Measurements from ENCODE around the gene HOATZ. TPM values are rescaled to one million over a fixed set of nuclear protein-coding genes. Genes with fewer than 3 reads are reported as not detected.

The HOATZ gene
- total RNA-seq, 1 donor from 2014 or later, result not detected

DNA sequence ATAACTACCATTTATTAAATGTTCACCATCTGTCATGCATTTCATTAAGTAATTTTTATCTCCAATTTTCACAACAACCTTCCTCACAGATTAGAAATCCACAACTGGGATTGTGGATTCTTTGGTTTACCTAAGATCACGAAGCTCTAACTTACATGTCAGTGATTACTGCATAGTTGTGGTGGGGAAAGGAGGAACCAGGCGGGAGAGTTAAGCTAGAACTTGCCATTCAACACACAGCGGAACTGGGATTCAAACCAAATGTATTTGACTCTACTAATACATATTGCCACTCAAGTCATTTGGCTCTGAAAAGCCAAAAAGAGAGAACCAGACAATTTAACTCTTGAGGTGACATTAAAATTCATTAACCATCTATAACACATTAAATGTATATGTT, 15.5 kb downstream of the HOATZ start:
- Mint-ChIP-seq H3K27me3 (ENCODE audit: unreplicated experiment) (no peaks in the 10 kb centered on the region), H3K9me3 (ENCODE audit: unreplicated experiment) (peaks cover 1% of the 10 kb centered on the region), H3K4me3 (ENCODE audit: unreplicated experiment) (no peak overlapping the region), H3K36me3 (ENCODE audit: unreplicated experiment) (no peaks in the 10 kb centered on the region), H3K4me1 (ENCODE audit: low read depth, unreplicated experiment) (no peaks in the 10 kb centered on the region), H3K27ac (ENCODE audit: unreplicated experiment) (no peak overlapping the region)
- no peak for DNase-seq
- TF ChIP-seq, protein P1, sequence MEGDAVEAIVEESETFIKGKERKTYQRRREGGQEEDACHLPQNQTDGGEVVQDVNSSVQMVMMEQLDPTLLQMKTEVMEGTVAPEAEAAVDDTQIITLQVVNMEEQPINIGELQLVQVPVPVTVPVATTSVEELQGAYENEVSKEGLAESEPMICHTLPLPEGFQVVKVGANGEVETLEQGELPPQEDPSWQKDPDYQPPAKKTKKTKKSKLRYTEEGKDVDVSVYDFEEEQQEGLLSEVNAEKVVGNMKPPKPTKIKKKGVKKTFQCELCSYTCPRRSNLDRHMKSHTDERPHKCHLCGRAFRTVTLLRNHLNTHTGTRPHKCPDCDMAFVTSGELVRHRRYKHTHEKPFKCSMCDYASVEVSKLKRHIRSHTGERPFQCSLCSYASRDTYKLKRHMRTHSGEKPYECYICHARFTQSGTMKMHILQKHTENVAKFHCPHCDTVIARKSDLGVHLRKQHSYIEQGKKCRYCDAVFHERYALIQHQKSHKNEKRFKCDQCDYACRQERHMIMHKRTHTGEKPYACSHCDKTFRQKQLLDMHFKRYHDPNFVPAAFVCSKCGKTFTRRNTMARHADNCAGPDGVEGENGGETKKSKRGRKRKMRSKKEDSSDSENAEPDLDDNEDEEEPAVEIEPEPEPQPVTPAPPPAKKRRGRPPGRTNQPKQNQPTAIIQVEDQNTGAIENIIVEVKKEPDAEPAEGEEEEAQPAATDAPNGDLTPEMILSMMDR (IDR thresholded peaks at IDR 0.05; ENCODE audit: partially characterized antibody, unreplicated experiment), result no peak

DNA sequence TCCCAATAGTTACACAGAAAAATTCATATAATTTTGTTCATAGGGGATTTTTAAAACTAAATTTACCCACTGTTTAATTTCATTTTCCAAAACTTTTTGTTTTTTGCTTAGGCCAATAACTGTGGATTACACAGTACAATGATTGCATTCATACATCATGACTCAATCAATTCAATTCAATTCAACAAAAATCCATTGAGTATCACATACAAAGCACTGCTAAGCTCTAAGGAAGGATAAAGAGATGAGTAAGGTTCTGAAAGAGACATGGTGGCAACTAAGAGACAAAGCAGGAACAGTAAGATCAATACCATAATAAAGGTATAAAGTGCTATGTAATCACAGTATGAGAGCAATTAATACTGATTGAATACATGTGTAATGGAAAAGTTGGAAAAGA, 16.6 kb downstream of the HOATZ start:
- Mint-ChIP-seq H3K27me3 (ENCODE audit: unreplicated experiment) (no peaks in the 10 kb centered on the region), H3K4me3 (ENCODE audit: unreplicated experiment) (no peak overlapping the region), H3K27ac (ENCODE audit: unreplicated experiment) (no peak overlapping the region), H3K4me1 (ENCODE audit: low read depth, unreplicated experiment) (no peaks in the 10 kb centered on the region), H3K36me3 (ENCODE audit: unreplicated experiment) (no peaks in the 10 kb centered on the region), H3K9me3 (ENCODE audit: unreplicated experiment) (peaks cover 1% of the 10 kb centered on the region)
- DNase-seq, result no peak
- TF ChIP-seq, protein P1 (IDR thresholded peaks at IDR 0.05; ENCODE audit: partially characterized antibody, unreplicated experiment), result no peak

DNA sequence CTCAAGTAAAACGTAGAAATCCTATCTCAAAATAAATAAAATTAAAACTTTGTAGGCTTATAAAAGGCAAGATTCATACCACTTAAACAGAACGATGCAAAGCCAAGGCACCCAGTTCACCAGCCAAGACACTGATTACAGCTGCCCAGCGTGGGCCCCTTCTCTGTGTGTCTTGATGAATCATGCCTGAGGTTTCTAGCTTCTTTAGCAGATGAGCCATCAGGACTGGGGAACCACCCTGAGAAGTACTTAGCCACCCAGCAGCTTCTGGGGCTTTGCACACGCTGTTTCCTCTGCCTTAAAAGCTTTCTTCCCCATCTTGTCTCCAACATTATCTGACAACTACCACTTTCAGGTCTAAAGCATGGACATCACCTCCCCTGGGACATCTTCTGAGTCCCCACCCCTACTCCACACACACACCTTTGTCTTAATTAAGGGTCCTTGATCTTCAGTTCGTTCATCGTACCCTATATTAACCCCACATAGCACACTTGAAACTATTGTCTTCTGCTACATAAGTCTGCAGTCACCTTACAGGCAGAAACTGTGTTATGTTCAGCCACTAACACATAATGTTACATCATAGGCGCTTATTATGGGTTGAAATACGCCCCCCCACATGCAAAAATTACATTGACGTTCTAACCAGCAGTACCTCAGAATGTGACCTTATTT, 17.2 kb downstream of the HOATZ start:
- H3K36me3 Mint-ChIP-seq (ENCODE audit: unreplicated experiment), result no peaks in the 10 kb centered on the region
- TF ChIP-seq, protein P1 (IDR thresholded peaks at IDR 0.05; ENCODE audit: partially characterized antibody, unreplicated experiment), result no peak
- no peak overlapping the region for H3K27ac Mint-ChIP-seq (ENCODE audit: unreplicated experiment)
- peaks cover 1% of the 10 kb centered on the region for H3K9me3 Mint-ChIP-seq (ENCODE audit: unreplicated experiment)
- H3K4me1 Mint-ChIP-seq (ENCODE audit: low read depth, unreplicated experiment), result no peaks in the 10 kb centered on the region
- H3K27me3 Mint-ChIP-seq (ENCODE audit: unreplicated experiment), result no peaks in the 10 kb centered on the region
- no peak overlapping the region for H3K4me3 Mint-ChIP-seq (ENCODE audit: unreplicated experiment)
- DNase-seq, result no peak

DNA sequence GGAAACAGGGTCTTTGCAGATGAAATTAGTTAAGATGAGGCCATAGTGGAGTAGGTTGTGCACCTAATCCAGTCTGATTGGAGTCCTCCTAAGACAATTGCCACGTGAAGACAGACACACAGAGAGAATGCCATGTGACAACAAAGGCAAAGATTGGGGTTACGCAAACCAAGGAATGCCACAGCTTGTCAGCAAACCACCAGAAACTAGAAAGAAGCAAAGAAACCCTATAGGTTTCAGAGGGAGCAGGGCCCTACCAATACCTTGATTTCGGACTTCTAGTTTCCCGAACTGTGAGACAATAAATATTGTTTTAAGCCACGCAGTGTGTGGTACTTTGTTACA, 17.8 kb downstream of the HOATZ start:
- Mint-ChIP-seq H3K27ac (ENCODE audit: unreplicated experiment) (no peak overlapping the region), H3K9me3 (ENCODE audit: unreplicated experiment) (peaks cover 1% of the 10 kb centered on the region), H3K4me1 (ENCODE audit: low read depth, unreplicated experiment) (no peaks in the 10 kb centered on the region), H3K27me3 (ENCODE audit: unreplicated experiment) (no peaks in the 10 kb centered on the region), H3K4me3 (ENCODE audit: unreplicated experiment) (no peak overlapping the region), H3K36me3 (ENCODE audit: unreplicated experiment) (no peaks in the 10 kb centered on the region)
- TF ChIP-seq, protein P1 (IDR thresholded peaks at IDR 0.05; ENCODE audit: partially characterized antibody, unreplicated experiment), result no peak
- DNase-seq, result no peak

DNA sequence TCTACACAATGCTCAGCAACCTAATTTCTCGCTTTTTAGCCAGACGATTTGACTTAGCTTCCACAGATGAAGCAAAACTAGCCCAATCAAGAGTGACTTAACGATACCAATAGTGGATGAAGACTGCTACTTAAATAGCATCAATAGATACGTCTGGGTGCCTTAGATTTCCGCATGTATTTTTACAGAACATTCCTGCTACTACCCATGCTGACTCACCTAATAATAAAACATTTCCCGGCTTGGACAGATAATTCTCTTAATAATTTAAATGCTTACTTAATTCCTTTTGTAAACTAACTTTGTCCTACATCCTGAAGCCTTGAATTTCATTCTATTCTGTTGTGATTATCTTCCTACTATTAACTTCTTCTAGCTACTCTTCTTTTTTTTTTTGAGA, 20.7 kb downstream of the HOATZ start:
- Mint-ChIP-seq H3K4me1 (ENCODE audit: low read depth, unreplicated experiment) (peaks cover 8% of the 10 kb centered on the region), H3K27ac (ENCODE audit: unreplicated experiment) (no peak overlapping the region), H3K4me3 (ENCODE audit: unreplicated experiment) (no peak overlapping the region), H3K9me3 (ENCODE audit: unreplicated experiment) (peaks cover 1% of the 10 kb centered on the region), H3K36me3 (ENCODE audit: unreplicated experiment) (no peaks in the 10 kb centered on the region), H3K27me3 (ENCODE audit: unreplicated experiment) (no peaks in the 10 kb centered on the region)
- DNase-seq, result no peak
- TF ChIP-seq, protein P1 (IDR thresholded peaks at IDR 0.05; ENCODE audit: partially characterized antibody, unreplicated experiment), result no peak
